Neuronal stem cell (in vitro differentiated cells): Measurements from ENCODE around the gene ADTRP.

ENCODE experiments used
- DNase-seq: peaks from one replicate; pipeline ENCODE4 v3.0.0-alpha.2; 2013; ENCODE audit warnings: low spot score
- H2AFZ ChIP-seq: one replicate; pipeline ENCODE4 v1.6.1; 2013; ENCODE audit warnings: mild to moderate bottlenecking, low read length, inconsistent platforms
- H2AK5ac ChIP-seq: 2 replicates; pipeline ENCODE4 v1.6.1; 2013; ENCODE audit warnings: low read depth, mild to moderate bottlenecking, inconsistent platforms, low read length, moderate library complexity, mixed read lengths
- H2BK120ac ChIP-seq: 2 replicates; pipeline ENCODE4 v1.6.1; 2013; ENCODE audit warnings: low read depth, mild to moderate bottlenecking, inconsistent platforms, low read length, moderate library complexity, mixed read lengths
- H2BK12ac ChIP-seq: one replicate; pipeline ENCODE4 v1.6.1; 2013; ENCODE audit warnings: low read length, inconsistent platforms
- H2BK15ac ChIP-seq: 2 replicates; pipeline ENCODE4 v1.6.1; 2013; ENCODE audit warnings: mild to moderate bottlenecking, low read length, inconsistent platforms, mixed read lengths
- H2BK5ac ChIP-seq: one replicate; pipeline ENCODE4 v1.6.1; 2013; ENCODE audit warnings: inconsistent platforms, mild to moderate bottlenecking, low read length, moderate library complexity
- H3K14ac ChIP-seq: one replicate; pipeline ENCODE4 v1.6.1; 2013; ENCODE audit warnings: low read length, inconsistent platforms
- H3K18ac ChIP-seq: 2 replicates; pipeline ENCODE4 v1.6.1; 2013; ENCODE audit warnings: low read length, inconsistent platforms
- H3K23ac ChIP-seq: 2 replicates; pipeline ENCODE4 v1.6.1; 2013; ENCODE audit warnings: low read depth, mild to moderate bottlenecking, mixed read lengths, low read length, inconsistent platforms; ENCODE audit not compliant: poor library complexity
- H3K27ac ChIP-seq: replicated peaks from 3 replicates; pipeline ENCODE4 v1.5.1; 2013; ENCODE audit warnings: low read length, inconsistent platforms
- H3K27me3 ChIP-seq, 3 experiments: 2 replicates each; pipeline ENCODE4 v1.6.1; 2013; ENCODE audit warnings: low read length in 3 of 3, mild to moderate bottlenecking in 2 of 3, inconsistent platforms in 1 of 3, low read depth in 1 of 3, mixed read lengths in 1 of 3, moderate library complexity in 1 of 3; ENCODE audit not compliant: control insufficient read depth in 3 of 3, insufficient read depth in 3 of 3
- H3K36me3 ChIP-seq, 2 donors: replicated peaks in 1 of 2; 2 replicates each; pipeline ENCODE4 v1.6.1; 2013; ENCODE audit warnings: low read length in 2 of 2; ENCODE audit not compliant: control insufficient read depth in 2 of 2, insufficient read depth in 2 of 2
- H3K4ac ChIP-seq: 2 replicates; pipeline ENCODE4 v1.6.1; 2013; ENCODE audit warnings: inconsistent platforms, mild to moderate bottlenecking, low read length, moderate library complexity
- H3K4me1 ChIP-seq, 2 donors: 1 replicate in 1 of 2; 2 replicates in 1 of 2; pipeline ENCODE4 v1.6.1; 2013; ENCODE audit warnings: low read length in 2 of 2, low read depth in 1 of 2; ENCODE audit not compliant: control insufficient read depth in 2 of 2, insufficient read depth in 1 of 2
- H3K4me2 ChIP-seq: one replicate; pipeline ENCODE4 v1.6.1; 2013; ENCODE audit warnings: mild to moderate bottlenecking, low read length, inconsistent platforms; ENCODE audit not compliant: insufficient read depth, poor library complexity, severe bottlenecking
- H3K4me3 ChIP-seq, 2 donors: 2 replicates each; pipeline ENCODE4 v1.5.1; 2013; ENCODE audit warnings: low read length in 2 of 2, mild to moderate bottlenecking in 2 of 2, inconsistent platforms in 1 of 2, moderate library complexity in 1 of 2
- H3K79me1 ChIP-seq: one replicate; pipeline ENCODE4 v1.6.1; 2013; ENCODE audit warnings: low read depth, mild to moderate bottlenecking, inconsistent platforms, low read length, moderate library complexity
- H3K9ac ChIP-seq: one replicate; pipeline ENCODE4 v1.6.1; 2013; ENCODE audit warnings: mild to moderate bottlenecking, low read depth, low read length, inconsistent platforms; ENCODE audit not compliant: poor library complexity
- H3K9me3 ChIP-seq, 2 donors: replicated peaks in 1 of 2; 2 replicates each; pipeline versions ENCODE3 to v1.6.1; 2013; ENCODE audit warnings: low read length in 2 of 2, mild to moderate bottlenecking in 2 of 2, inconsistent platforms in 1 of 2, low read depth in 1 of 2, mixed read lengths in 1 of 2, moderate library complexity in 1 of 2; ENCODE audit not compliant: control insufficient read depth in 2 of 2, insufficient read depth in 1 of 2
- H4K8ac ChIP-seq: one replicate; pipeline ENCODE4 v1.6.1; 2013; ENCODE audit warnings: low read depth, mild to moderate bottlenecking, inconsistent platforms, low read length, moderate library complexity
- H4K91ac ChIP-seq: one replicate; pipeline ENCODE4 v1.6.1; 2013; ENCODE audit warnings: low read length, low read depth, mild to moderate bottlenecking, inconsistent platforms; ENCODE audit not compliant: poor library complexity
- WGBS, 2 donors: extraction: QIAGEN DNeasy Blood & Tissue Kit; methylation state at CpG; one replicate each; pipeline ENCODE4 v1.1.7; 2013; ENCODE audit warnings: missing lambda C conversion rate in 2 of 2, mixed read lengths in 1 of 2; ENCODE audit not compliant: insufficient read length in 2 of 2, insufficient replicate concordance in 1 of 2; ENCODE audit errors: extremely low coverage in 2 of 2; 5-methylcytosine and 5-hydroxymethylcytosine counted together

The ADTRP gene

GRCh38 chr6:11705069-11705468, 73.5 kb downstream of the ADTRP start:
- no peaks in the 10 kb centered on the region for H3K36me3 ChIP-seq

DNA sequence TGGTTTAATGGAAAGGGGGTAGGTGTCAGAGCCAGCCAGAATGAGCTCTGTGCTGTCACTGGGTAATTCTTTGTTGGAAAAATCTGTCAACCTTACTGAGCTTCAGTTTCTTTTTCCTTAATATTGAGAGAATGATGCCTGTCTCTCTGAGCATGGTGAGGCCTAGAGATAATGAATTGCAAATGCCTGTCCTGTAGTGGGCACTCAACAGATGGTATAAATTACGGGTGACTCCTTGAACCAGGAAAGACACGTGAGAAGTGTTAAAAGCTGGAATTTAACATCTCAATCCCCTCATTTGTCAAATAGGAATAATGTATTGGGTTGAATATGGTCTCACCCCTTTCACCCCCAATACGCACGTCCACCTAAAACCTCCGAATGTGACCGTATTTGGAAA, 74.9 kb downstream of the ADTRP start:
- Histone ChIP-seq H3K4ac (no peak overlapping the region), H3K14ac (no peak overlapping the region), H2BK12ac (no peak overlapping the region), H4K8ac (no peak overlapping the region), H3K27me3 (no peaks in the 10 kb centered on the region), H3K23ac (no peak overlapping the region), H3K18ac (no peak overlapping the region), H3K4me3 (no peak overlapping the region), H3K79me1 (no peaks in the 10 kb centered on the region), H3K27ac (no peak overlapping the region), H4K91ac (no peak overlapping the region), H2BK120ac (no peak overlapping the region), H2AFZ (no peak overlapping the region), H2AK5ac (no peak overlapping the region), H3K4me1 (no peaks in the 10 kb centered on the region), H3K36me3 (no peaks in the 10 kb centered on the region), H2BK15ac (no peak overlapping the region), H3K9me3 (no peaks in the 10 kb centered on the region), H2BK5ac (no peak overlapping the region), H3K9ac (no peak overlapping the region), H3K4me2 (no peak overlapping the region)
- DNase-seq: no peak
- WGBS, 2 donors: no CpG with 5 or more reads among the region's 6 CpGs

More at GRCh38 chr6:11705069-11705468, 73.5 kb downstream of the ADTRP start:
- H3K14ac ChIP-seq: no peak overlapping the region
- no peak overlapping the region for H2BK5ac ChIP-seq
- H2AFZ ChIP-seq: no peak overlapping the region
- no peak for DNase-seq
- H2BK120ac ChIP-seq: no peak overlapping the region
- H3K27ac ChIP-seq: no peak overlapping the region
- H3K18ac ChIP-seq: no peak overlapping the region
- no peak overlapping the region for H4K91ac ChIP-seq
- H2BK15ac ChIP-seq: no peak overlapping the region
- H3K27me3 ChIP-seq: no peaks in the 10 kb centered on the region
- H3K23ac ChIP-seq: no peak overlapping the region
- no peak overlapping the region for H3K9ac ChIP-seq
- no peaks in the 10 kb centered on the region for H3K9me3 ChIP-seq
- H3K4me1 ChIP-seq: no peaks in the 10 kb centered on the region
- no peak overlapping the region for H2BK12ac ChIP-seq
- no peak overlapping the region for H4K8ac ChIP-seq
- H3K4me3 ChIP-seq: no peak overlapping the region
- H3K4me2 ChIP-seq: no peak overlapping the region
- H3K79me1 ChIP-seq: no peaks in the 10 kb centered on the region
- no CpG with 5 or more reads among the region's 7 CpGs for WGBS, 2 donors
- no peak overlapping the region for H2AK5ac ChIP-seq
- H3K4ac ChIP-seq: no peak overlapping the region

- no peaks in the 10 kb centered on the region for H3K36me3 ChIP-seq
- H2BK5ac ChIP-seq: no peak overlapping the region
- H2BK15ac ChIP-seq: no peak overlapping the region
- H2AK5ac ChIP-seq: peak overlapping the region; percentile 18
- H3K9ac ChIP-seq: no peak overlapping the region
- H3K18ac ChIP-seq: no peak overlapping the region
- no peak overlapping the region for H2BK12ac ChIP-seq
- WGBS, 2 donors: no CpG with 5 or more reads among the region's 5 CpGs
- no peak overlapping the region for H2AFZ ChIP-seq
- H3K27me3 ChIP-seq: no peaks in the 10 kb centered on the region
- H3K4me3 ChIP-seq: no peak overlapping the region
- no peak overlapping the region for H4K91ac ChIP-seq
- H2BK120ac ChIP-seq: no peak overlapping the region
- no peaks in the 10 kb centered on the region for H3K4me1 ChIP-seq
- no peak overlapping the region for H3K4ac ChIP-seq
- H3K79me1 ChIP-seq: no peaks in the 10 kb centered on the region
- no peak for DNase-seq
- H4K8ac ChIP-seq: no peak overlapping the region
- H3K14ac ChIP-seq: no peak overlapping the region
- no peak overlapping the region for H3K23ac ChIP-seq
- H3K4me2 ChIP-seq: no peak overlapping the region
- no peak overlapping the region for H3K27ac ChIP-seq
- H3K9me3 ChIP-seq: no peaks in the 10 kb centered on the region
These were observed 76.0 kb downstream of the ADTRP start for GRCh38 chr6:11702500-11703130.

GRCh38 chr6:11702089-11702488, 76.5 kb downstream of the ADTRP start:
- Histone ChIP-seq H3K27ac (no peak overlapping the region), H2BK5ac (no peak overlapping the region), H2AK5ac (no peak overlapping the region), H3K27me3 (no peaks in the 10 kb centered on the region), H3K4me3 (no peak overlapping the region), H3K18ac (no peak overlapping the region), H2BK120ac (no peak overlapping the region), H2BK15ac (peak overlapping the region; percentile 7), H2AFZ (no peak overlapping the region), H3K79me1 (no peaks in the 10 kb centered on the region), H3K9ac (no peak overlapping the region), H3K36me3 (no peaks in the 10 kb centered on the region), H3K4me1 (no peaks in the 10 kb centered on the region), H3K23ac (no peak overlapping the region), H4K91ac (no peak overlapping the region), H3K4me2 (no peak overlapping the region), H3K14ac (no peak overlapping the region), H3K9me3 (no peaks in the 10 kb centered on the region), H4K8ac (no peak overlapping the region), H3K4ac (no peak overlapping the region), H2BK12ac (no peak overlapping the region)
- WGBS, 2 donors: no CpG with 5 or more reads among the region's 4 CpGs
- DNase-seq: no peak
